Mesothelial cell of epicardium (in vitro differentiated cells): Measurements from ENCODE around the gene RAD17. TPM values are rescaled to one million over a fixed set of nuclear protein-coding genes. Genes with fewer than 3 reads are reported as not detected.
"Not testable (repeated sequence)": the region's sequence is repeated elsewhere in the genome, so short reads cannot be mapped to it uniquely, and the experiment has no call there.

ENCODE experiments used
- DNase-seq, 2 experiments: peaks; one replicate each; pipeline ENCODE4 v3.0.0; 2021; ENCODE audit warnings: low spot score in 2 of 2; ENCODE audit not compliant: unreplicated experiment in 2 of 2
- H3K27ac Mint-ChIP-seq: 2 replicates; pipeline ENCODE4 v1.8.0; 2021; ENCODE audit warnings: mixed read lengths
- H3K27me3 Mint-ChIP-seq: 2 replicates; pipeline ENCODE4 v1.8.0; 2021; ENCODE audit warnings: low read depth, mixed read lengths
- H3K36me3 Mint-ChIP-seq: 2 replicates; pipeline ENCODE4 v1.8.0; 2021; ENCODE audit warnings: mixed read lengths
- H3K4me1 Mint-ChIP-seq: 2 replicates; pipeline ENCODE4 v1.8.0; 2021; ENCODE audit warnings: mixed read lengths
- H3K4me3 Mint-ChIP-seq: 2 replicates; pipeline ENCODE4 v1.8.0; 2021; ENCODE audit warnings: mild to moderate bottlenecking, moderate library complexity, mixed read lengths
- H3K9me3 Mint-ChIP-seq: 2 replicates; pipeline ENCODE4 v1.8.0; 2021; ENCODE audit warnings: mixed read lengths
- total RNA-seq: library from RNA; stranded (reverse); gene quantifications from 3 replicates; pipeline ENCODE4 v1.2.1, GENCODE V29; 2021
- TF ChIP-seq, protein P1 (sequence below): fragments of 200-600 bp; sonication (generic); IDR thresholded peaks from one replicate; pipeline ENCODE4 v1.5.0; 2021; ENCODE audit warnings: antibody characterized with exemption; ENCODE audit not compliant: unreplicated experiment

Gene RAD17
- 31.6 to 33.4 TPM (median 33.2 TPM) in 3 replicates for total RNA-seq

DNA sequence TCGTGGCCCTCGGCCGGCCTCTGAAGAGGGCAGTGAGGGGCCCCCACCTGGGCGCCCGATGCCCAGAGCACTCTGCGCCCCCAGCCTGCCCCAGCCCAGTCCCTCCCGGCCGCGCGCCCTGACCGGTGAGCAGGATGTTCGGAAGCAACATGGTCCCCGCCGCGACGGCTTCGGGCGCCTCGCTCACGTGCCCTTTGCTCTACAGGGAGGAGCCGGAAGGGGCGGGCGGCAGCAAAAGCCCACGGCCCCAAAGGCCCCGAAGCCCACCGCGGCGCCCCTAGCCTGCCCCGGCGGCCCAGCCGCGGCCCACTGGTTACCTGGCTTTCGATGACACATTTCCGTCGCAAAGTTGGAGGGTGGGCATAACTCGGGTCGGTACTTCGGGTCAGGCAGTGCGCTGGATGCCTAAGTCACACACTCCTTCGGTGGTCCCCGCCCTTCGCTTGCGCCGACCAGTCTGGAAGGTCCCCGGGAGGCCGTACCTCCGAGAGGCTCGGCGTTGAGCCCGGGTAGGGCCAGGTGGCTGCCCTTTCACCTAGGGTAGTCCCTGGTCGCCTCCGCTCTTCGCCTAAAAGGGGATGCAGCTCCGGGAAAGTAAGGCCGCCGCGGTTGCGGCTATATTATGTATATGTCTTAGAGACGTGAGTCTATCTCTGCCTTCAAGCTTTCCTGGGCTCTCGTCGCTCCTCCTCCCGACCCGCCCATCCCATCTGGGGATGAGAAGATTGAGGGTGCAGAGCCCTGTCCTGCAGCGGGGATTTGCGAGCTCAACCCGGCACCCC, at the start of gene RAD17, which contains the start of the genes AK6 and TAF9:
Gene RAD17 (plus strand): TSS at position 479 of the 782 bp plus-strand sequence. CDS start 2,391 bp downstream, outside the sequence.
Gene AK6 (minus strand): TSS at position 181 of the 782 bp plus-strand sequence. CDS start 30 bp downstream, at position 151.
Gene TAF9 (minus strand): TSS at position 181 of the 782 bp plus-strand sequence. CDS start 3,783 bp downstream, outside the sequence.
- TF ChIP-seq, protein P1, sequence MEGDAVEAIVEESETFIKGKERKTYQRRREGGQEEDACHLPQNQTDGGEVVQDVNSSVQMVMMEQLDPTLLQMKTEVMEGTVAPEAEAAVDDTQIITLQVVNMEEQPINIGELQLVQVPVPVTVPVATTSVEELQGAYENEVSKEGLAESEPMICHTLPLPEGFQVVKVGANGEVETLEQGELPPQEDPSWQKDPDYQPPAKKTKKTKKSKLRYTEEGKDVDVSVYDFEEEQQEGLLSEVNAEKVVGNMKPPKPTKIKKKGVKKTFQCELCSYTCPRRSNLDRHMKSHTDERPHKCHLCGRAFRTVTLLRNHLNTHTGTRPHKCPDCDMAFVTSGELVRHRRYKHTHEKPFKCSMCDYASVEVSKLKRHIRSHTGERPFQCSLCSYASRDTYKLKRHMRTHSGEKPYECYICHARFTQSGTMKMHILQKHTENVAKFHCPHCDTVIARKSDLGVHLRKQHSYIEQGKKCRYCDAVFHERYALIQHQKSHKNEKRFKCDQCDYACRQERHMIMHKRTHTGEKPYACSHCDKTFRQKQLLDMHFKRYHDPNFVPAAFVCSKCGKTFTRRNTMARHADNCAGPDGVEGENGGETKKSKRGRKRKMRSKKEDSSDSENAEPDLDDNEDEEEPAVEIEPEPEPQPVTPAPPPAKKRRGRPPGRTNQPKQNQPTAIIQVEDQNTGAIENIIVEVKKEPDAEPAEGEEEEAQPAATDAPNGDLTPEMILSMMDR = no peak
- peak; percentile 70 to 86 for DNase-seq
- H3K27me3 Mint-ChIP-seq = no peaks in the 10 kb centered on the region
- peak within 1 kb of the TSS; percentile 97 for H3K4me3 Mint-ChIP-seq
- peaks cover 11% of the 10 kb centered on the region for H3K36me3 Mint-ChIP-seq
- H3K27ac Mint-ChIP-seq = peak within 1 kb of the TSS; percentile 99
- H3K4me1 Mint-ChIP-seq = peaks cover 24% of the 10 kb centered on the region
- H3K9me3 Mint-ChIP-seq = no peaks in the 10 kb centered on the region

- H3K36me3 Mint-ChIP-seq = peaks cover 2% of the 10 kb centered on the region
- TF ChIP-seq, protein P1 = no peak
- DNase-seq = no peak
- no peaks in the 10 kb centered on the region for H3K4me1 Mint-ChIP-seq
- no peaks in the 10 kb centered on the region for H3K27me3 Mint-ChIP-seq
- H3K27ac Mint-ChIP-seq = no peak overlapping the region
- no peaks in the 10 kb centered on the region for H3K9me3 Mint-ChIP-seq
- no peak overlapping the region for H3K4me3 Mint-ChIP-seq
Measured at GRCh38 chr5:69326365-69326764, 43.3 kb upstream of the RAD17 start.

GRCh38 chr5:69329905-69330489, 39.6 kb upstream of the RAD17 start:
- no peak overlapping the region for H3K27ac Mint-ChIP-seq

GRCh38 chr5:69331528-69332445, 37.8 kb upstream of the RAD17 start:
- Mint-ChIP-seq H3K36me3 (no peaks in the 10 kb centered on the region), H3K4me3 (peak overlapping the region; percentile 80), H3K4me1 (peaks cover 9% of the 10 kb centered on the region), H3K27ac (peak overlapping the region; percentile 59), H3K9me3 (no peaks in the 10 kb centered on the region), H3K27me3 (no peaks in the 10 kb centered on the region)
- TF ChIP-seq, protein P1 = no peak
- no peak for DNase-seq

More at GRCh38 chr5:69329905-69330489, 39.6 kb upstream of the RAD17 start:
- Mint-ChIP-seq H3K36me3 (no peaks in the 10 kb centered on the region), H3K9me3 (no peaks in the 10 kb centered on the region), H3K27me3 (no peaks in the 10 kb centered on the region), H3K4me3 (no peak overlapping the region), H3K4me1 (peaks cover 9% of the 10 kb centered on the region)
- TF ChIP-seq, protein P1 = no peak
- no peak for DNase-seq

DNA sequence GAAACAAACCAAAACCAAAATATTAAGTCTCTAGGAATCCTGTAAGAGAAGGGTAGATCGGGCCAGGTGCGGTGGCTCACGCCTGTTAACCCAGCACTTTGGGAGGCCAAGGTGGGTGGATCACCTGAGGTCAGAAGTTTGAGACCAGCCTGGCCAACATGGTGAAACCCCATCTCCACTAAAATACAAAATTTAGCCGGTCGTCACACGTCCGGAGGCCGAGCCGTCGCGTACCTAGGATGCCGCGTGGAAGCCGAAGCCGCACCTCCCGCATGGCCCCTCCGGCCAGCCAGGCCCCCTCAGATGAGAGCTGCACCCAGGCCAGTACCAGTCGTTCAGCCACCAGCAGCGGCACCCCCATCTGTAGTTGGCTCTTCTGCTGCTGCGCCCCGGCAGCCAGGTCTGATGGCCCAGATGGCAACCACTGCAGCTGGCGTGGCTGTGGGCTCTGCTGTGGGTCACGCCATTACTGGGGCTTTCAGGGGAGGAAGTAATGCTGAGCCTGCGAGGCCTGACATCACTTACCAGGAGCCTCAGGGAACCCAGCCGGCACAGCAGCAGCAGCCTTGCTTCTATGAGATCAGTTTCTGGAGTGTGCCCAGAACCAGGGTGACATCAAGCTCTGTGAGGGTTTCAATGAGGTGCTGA, 35.8 kb upstream of the RAD17 start:
- not testable (repeated sequence) for H3K4me1 Mint-ChIP-seq, DNase-seq

More for the DNA sequence above, 35.8 kb upstream of the RAD17 start:
- not testable (repeated sequence) for H3K27me3 Mint-ChIP-seq, H3K9me3 Mint-ChIP-seq, H3K36me3 Mint-ChIP-seq, H3K4me3 Mint-ChIP-seq, H3K27ac Mint-ChIP-seq
